Measurements from ENCODE around the gene TSPAN5.

TSPAN5 gene

DNA sequence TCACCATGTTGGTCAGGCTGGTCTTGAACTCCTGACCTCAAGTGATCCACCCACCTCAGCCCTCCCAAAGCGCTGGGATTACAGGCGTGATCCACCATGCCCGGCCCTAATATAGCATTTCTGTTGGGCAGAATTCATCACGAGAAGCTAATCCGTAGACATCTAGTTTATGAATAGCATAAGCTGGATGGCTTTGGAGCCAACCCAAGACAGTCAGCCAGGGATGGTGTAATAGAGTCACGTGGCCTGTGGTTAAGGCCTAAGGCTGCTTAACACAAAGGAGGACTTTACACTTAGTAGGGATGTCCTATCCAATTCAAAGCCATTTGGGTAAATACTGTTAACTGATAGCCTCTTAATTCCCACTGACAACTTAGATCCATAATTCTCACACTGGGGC lies 223.6 kb downstream of the TSPAN5 start:
- no peak for DNase-seq

DNA sequence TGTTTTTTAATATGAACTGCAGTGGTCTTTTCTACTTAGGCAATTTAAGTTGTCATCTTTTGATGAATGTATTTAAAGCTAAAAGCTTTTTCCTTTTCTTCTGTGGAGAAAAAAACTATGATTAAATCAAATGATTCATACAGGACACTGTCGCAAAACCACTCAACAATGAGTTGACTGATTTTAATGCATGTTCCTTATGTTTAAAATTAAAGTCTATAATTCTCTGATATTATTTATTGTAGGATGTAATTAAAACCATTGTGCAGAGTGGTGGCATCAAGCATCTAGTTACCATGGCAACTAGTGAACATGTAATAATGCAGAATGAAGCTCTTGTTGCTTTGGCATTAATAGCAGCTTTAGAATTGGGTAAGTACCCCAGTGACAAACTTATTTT lies 224.7 kb downstream of the TSPAN5 start:
- DNase-seq, result no peak

DNA sequence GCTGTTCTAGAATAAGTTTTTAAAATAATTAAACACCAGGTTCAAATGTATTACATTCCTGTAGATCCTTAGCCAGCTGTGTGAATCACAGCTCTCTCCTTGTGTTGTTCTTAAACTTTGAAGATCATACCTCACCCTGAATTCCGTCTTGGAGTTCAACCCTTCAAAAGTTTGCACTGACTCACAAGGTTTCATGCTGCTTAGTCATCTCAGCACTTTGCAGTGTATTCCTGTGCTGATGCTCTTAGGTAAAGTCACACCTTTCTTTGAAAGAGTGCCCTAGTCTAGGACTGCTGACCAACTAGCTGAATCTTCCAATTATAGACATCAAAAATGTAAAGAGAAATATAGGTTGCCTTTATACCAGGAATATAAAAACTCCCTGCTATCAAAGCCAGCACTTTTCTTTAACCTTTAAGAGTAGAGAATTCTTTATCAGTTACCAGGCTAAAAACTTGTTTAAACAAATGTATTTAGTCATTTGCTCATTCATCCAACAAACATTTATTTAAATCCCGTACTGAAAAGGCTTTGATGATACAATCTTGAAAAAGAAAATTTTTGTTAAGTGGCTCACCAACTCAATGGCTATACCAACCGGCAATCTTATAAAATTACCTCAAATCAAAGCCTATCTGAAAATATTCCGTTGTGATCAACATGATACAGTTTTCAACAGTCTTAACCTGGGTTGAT lies 227.6 kb downstream of the TSPAN5 start:
- no peak for DNase-seq

DNA sequence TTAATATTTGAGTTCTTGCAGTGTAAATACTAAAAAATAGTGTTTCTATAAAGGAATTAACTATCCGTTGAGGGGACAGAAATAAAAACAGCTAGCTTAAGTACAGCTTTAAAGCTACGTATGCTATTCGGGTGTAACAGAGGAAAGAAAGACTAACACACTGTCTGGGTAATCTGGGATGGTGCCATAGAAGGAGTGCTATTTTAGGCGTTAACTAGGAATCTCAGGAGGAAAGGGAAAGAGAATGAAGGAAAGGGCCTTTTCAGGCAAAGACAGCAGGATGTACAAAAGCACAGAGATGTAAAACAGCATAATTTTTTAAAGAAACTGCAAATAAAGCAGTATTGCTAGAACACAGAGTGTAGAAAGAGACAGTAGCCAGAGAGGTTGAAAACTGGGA lies 235.4 kb downstream of the TSPAN5 start:
- DNase-seq, result no peak

DNA sequence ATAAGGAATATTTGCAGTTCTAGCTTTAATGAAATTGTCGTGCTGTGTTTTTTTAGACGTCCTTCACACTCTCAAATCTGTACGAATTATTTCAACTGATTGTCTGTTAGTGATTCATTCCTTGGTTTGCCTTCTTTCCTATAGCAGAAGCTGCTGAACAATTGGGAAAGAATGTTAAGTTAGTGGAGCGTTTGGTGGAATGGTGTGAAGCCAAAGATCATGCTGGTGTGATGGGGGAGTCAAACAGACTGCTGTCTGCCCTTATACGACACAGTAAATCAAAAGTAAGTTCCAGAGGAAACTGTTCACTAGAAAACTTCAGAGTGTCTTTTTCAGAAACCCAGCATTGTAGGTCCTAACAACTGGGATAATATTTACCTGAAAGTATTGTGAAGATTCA lies 237.3 kb downstream of the TSPAN5 start:
- DNase-seq, result no peak
